Fibroblast of villous mesenchyme (primary cell): ENCODE measurements around the gene ANAPC4. TPM values are rescaled to one million over a fixed set of nuclear protein-coding genes. Genes with fewer than 3 reads are reported as not detected.

Experiments
- DNase-seq: peaks from one replicate; pipeline ENCODE4 v3.0.0-alpha.2; 2010; ENCODE audit warnings: low read depth
- H3K4me3 ChIP-seq: 2 replicates; pipeline ENCODE4 v1.5.1; 2011; ENCODE audit warnings: low read depth, mild to moderate bottlenecking, low read length
- total RNA-seq: library from RNA; depleted of rRNA; stranded (reverse); fragments of >200 nt; gene quantifications from 2 replicates; pipeline ENCODE4 v1.2.3, GENCODE V29; 2012
- TF ChIP-seq, protein P1 (sequence below): IDR thresholded peaks from 2 replicates; pipeline ENCODE4 v1.5.1; 2012; ENCODE audit warnings: low read depth, mild to moderate bottlenecking, low read length; ENCODE audit not compliant: insufficient read depth

ANAPC4 gene
- total RNA-seq, 1 donor: 27.6 TPM

DNA sequence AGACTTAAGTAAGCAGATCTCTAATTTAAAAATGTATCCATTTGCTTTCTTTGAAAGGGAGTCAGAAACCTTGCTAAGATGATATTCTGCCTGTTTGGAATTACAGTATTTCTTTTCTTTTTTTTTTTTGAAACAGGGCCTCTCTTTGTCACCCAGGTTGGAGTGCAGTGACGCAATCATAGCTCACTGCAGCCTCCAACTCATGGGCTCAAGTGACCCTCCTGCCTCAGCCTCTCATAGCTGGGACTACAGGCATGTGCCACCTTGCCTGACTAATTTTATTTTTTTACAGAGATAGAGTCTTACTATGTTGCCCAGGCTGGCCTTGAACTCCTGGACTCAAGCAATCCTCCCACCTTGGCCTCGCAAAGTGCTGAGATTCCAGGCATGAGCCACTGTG is 40.0 kb downstream of the ANAPC4 start:
- TF ChIP-seq, protein P1, sequence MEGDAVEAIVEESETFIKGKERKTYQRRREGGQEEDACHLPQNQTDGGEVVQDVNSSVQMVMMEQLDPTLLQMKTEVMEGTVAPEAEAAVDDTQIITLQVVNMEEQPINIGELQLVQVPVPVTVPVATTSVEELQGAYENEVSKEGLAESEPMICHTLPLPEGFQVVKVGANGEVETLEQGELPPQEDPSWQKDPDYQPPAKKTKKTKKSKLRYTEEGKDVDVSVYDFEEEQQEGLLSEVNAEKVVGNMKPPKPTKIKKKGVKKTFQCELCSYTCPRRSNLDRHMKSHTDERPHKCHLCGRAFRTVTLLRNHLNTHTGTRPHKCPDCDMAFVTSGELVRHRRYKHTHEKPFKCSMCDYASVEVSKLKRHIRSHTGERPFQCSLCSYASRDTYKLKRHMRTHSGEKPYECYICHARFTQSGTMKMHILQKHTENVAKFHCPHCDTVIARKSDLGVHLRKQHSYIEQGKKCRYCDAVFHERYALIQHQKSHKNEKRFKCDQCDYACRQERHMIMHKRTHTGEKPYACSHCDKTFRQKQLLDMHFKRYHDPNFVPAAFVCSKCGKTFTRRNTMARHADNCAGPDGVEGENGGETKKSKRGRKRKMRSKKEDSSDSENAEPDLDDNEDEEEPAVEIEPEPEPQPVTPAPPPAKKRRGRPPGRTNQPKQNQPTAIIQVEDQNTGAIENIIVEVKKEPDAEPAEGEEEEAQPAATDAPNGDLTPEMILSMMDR: no peak
- no peak overlapping the region for H3K4me3 ChIP-seq
- no peak for DNase-seq

GRCh38 chr4:25420931-25421330 is 43.9 kb downstream of the ANAPC4 start:
- TF ChIP-seq, protein P1: no peak
- no peak for DNase-seq
- H3K4me3 ChIP-seq: no peak overlapping the region

DNA sequence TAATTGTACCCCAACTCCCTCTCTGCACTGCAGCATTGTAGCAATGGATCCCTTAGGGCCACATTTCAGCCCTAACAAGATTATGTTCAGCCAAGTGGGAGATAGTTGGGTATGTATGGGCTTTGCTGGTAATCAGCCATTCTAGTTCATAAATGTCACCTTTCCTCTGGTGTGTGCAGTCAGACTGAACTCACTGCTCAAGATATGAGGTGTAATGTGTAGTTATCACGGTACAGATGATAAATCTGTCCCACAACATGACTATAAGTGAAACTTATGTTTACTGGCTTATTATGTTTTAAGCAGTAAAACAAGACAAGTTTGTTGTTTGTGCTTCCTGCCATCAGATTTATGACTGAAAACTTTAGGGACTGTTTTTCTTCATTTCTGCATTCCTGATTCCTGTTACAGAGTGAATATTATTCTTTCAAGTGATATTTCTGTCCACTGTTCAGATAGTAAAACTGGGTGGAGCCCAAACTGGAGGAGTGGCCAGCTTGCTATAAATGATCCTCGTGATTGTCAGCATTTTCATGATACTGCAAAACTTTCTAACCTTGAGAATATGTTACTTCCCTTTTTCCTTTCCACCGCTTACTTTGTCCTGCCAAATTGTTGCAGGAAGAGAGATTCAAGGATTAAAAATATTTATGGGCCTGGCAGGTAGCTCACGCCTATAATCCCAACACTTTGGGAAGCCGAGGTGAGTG is 44.9 kb downstream of the ANAPC4 start:
- TF ChIP-seq, protein P1: no peak
- no peak overlapping the region for H3K4me3 ChIP-seq
- peak; percentile 16 for DNase-seq

GRCh38 chr4:25423548-25423947 is 46.5 kb downstream of the ANAPC4 start:
- H3K4me3 ChIP-seq: no peak overlapping the region
- TF ChIP-seq, protein P1: no peak
- no peak for DNase-seq

DNA sequence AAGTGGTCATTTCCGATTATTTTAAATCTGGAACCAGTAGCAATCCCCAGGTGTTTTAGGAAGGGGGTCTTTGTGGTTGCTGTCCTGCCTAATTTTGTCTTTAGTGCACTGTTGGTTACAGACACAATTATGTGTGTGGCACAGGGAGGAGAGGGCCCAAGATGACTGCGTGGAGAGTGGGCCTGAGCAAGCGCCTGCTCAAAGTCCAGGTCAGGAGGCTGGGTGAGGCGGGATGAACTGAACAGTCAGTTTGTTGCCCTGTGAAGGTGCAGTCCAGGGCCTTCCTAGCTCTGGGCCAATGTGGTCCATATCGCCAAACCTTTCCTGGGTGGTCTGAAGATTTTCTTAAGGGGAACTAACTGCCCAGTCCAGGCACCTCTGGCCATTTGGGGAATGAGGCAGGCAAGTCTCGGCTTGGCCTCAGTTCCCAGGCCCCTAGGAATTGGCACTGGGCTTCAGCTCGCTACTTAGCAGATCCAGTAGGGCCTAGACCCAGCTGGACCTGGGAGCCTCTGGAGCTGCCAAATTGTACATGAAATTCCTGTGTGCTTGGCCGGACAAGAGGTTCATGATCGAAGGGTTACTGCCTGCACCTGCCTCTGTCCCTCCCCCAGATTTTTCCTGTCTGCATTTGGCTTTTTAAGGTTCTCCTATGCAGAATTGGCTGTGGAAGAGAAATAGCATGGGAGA is 47.6 kb downstream of the ANAPC4 start:
- TF ChIP-seq, protein P1: no peak
- no peak overlapping the region for H3K4me3 ChIP-seq
- no peak for DNase-seq

DNA sequence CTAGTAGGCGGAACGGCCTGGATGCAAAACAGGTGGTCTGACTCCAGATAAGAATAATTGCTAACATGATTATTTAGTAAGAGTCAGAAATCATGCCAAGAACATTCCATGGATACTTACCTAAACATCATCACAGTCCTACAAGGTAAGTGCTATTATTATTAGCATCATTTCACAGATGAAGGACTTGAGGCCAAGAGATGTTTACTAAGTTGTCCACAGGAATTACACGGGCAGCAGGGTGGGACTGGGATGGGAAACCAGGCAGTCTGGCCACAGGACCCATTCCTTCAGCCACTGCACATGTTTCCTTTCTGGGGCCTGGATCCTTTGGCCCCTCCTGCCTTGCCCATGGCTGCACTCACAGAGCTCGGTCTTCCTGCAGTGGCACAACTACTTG is 48.3 kb downstream of the ANAPC4 start:
- TF ChIP-seq, protein P1: no peak
- no peak overlapping the region for H3K4me3 ChIP-seq
- DNase-seq: no peak
